Measurements from ENCODE around the gene PLCG2.
"Not testable (repeated sequence)": the region's sequence is repeated elsewhere in the genome, so short reads cannot be mapped to it uniquely, and the experiment has no call there.

PLCG2 gene

GRCh38 chr16:81997738-81998137 is 218.6 kb downstream of the PLCG2 start:
- DNase-seq (ENCODE audit: low spot score) = no peak

- no peak for DNase-seq (ENCODE audit: low spot score)
These were observed 223.7 kb downstream of the PLCG2 start for GRCh38 chr16:82002831-82003230.

GRCh38 chr16:82004601-82005000 is 225.5 kb downstream of the PLCG2 start:
- no peak for DNase-seq (ENCODE audit: low spot score)

- no peak for DNase-seq (ENCODE audit: low spot score)
These were observed 226.1 kb downstream of the PLCG2 start for GRCh38 chr16:82005027-82005830.

GRCh38 chr16:82006036-82006435 is 226.9 kb downstream of the PLCG2 start:
- DNase-seq (ENCODE audit: low spot score) = no peak

GRCh38 chr16:82007189-82007588 is 228.1 kb downstream of the PLCG2 start:
- no peak for DNase-seq (ENCODE audit: low spot score)

GRCh38 chr16:82008957-82009592 is 230.0 kb downstream of the PLCG2 start:
- DNase-seq (ENCODE audit: low spot score) = no peak

GRCh38 chr16:82009789-82010188 is 230.7 kb downstream of the PLCG2 start:
- not testable (repeated sequence) for DNase-seq (ENCODE audit: low spot score)

- DNase-seq (ENCODE audit: low spot score) = no peak
These were observed 231.6 kb downstream of the PLCG2 start for GRCh38 chr16:82010649-82011048.

GRCh38 chr16:82011199-82011641 is 232.1 kb downstream of the PLCG2 start, which contains the start of gene SDR42E1:
Gene SDR42E1 (minus strand): TSS chr16:82011470. CDS start chr16:82000858, 10,612 bp downstream.
- DNase-seq (ENCODE audit: low spot score) = no peak
